Retinal pigment epithelial cell (primary cell): ENCODE data around the gene AGL.
"Not testable (repeated sequence)": the region's sequence is repeated elsewhere in the genome, so short reads cannot be mapped to it uniquely, and the experiment has no call there.

ENCODE experiments used
- DNase-seq: peaks from one replicate; pipeline ENCODE4 v3.0.0-alpha.2; 2010; ENCODE audit warnings: low read depth
- H3K4me3 ChIP-seq: 2 replicates; pipeline ENCODE4 v1.5.1; 2011; ENCODE audit warnings: mild to moderate bottlenecking, low read length, control low read depth, moderate library complexity
- TF ChIP-seq, protein P1 (sequence below): conservative IDR thresholded peaks from 2 replicates; pipeline ENCODE4 v1.5.1; 2011; ENCODE audit warnings: low read depth, low read length, control low read depth, inconsistent platforms

Gene AGL

DNA sequence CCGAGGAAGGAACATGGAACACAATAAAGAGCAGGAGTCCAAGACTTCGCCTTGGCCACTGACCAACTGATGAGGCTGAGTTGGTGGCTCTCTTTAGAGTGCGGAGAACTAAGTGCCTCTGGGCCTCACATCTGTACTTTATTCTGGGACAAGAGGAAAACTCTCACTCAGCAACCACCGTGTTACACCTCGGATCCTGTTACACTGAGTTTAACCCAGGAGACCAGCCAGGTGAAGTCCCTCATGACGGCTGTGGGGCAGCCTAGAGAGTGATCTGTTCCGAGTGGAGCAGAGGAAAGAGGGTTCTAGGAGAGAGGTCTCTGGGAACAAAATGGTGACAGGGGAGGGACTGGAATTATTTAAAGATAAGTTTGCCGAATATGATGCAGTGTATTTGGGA is 33.5 kb upstream of the AGL start:
- H3K4me3 ChIP-seq = no peak overlapping the region
- no peak for DNase-seq
- TF ChIP-seq, protein P1, sequence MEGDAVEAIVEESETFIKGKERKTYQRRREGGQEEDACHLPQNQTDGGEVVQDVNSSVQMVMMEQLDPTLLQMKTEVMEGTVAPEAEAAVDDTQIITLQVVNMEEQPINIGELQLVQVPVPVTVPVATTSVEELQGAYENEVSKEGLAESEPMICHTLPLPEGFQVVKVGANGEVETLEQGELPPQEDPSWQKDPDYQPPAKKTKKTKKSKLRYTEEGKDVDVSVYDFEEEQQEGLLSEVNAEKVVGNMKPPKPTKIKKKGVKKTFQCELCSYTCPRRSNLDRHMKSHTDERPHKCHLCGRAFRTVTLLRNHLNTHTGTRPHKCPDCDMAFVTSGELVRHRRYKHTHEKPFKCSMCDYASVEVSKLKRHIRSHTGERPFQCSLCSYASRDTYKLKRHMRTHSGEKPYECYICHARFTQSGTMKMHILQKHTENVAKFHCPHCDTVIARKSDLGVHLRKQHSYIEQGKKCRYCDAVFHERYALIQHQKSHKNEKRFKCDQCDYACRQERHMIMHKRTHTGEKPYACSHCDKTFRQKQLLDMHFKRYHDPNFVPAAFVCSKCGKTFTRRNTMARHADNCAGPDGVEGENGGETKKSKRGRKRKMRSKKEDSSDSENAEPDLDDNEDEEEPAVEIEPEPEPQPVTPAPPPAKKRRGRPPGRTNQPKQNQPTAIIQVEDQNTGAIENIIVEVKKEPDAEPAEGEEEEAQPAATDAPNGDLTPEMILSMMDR = no peak

GRCh38 chr1:99818063-99818699 is 32.0 kb upstream of the AGL start:
- TF ChIP-seq, protein P1 = no peak
- H3K4me3 ChIP-seq = no peak overlapping the region
- DNase-seq = no peak

- TF ChIP-seq, protein P1 = no peak
- no peak overlapping the region for H3K4me3 ChIP-seq
- DNase-seq = no peak
These were observed 29.6 kb upstream of the AGL start for GRCh38 chr1:99820546-99820945.

GRCh38 chr1:99825098-99825497 is 25.1 kb upstream of the AGL start:
- TF ChIP-seq, protein P1 = no peak

DNA sequence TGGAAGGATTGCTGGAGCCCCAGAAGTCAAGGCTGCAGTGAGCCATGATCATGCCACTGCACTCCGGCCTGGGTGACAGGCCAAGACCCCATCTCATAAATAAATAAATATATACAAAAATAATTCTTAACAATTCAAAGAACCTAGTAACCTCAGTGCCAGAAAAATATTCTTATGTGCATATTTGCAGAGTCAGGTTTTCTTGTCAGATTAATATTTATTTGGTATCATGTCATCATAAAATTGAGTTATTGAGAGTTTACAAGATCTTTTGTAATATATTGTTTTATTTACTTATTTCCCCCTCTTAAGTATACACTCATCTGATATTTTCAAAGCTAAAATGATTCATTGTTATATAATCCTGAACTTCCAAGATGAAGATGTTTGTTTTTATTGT is 24.5 kb upstream of the AGL start:
- DNase-seq = no peak
- TF ChIP-seq, protein P1 = no peak

More at GRCh38 chr1:99825098-99825497, 25.1 kb upstream of the AGL start:
- no peak for DNase-seq
- H3K4me3 ChIP-seq = no peak overlapping the region

GRCh38 chr1:99827970-99828369 is 22.2 kb upstream of the AGL start:
- no peak overlapping the region for H3K4me3 ChIP-seq
- no peak for DNase-seq
- TF ChIP-seq, protein P1 = no peak

More for the DNA sequence above, 24.5 kb upstream of the AGL start:
- H3K4me3 ChIP-seq = no peak overlapping the region

GRCh38 chr1:99829269-99829668 is 20.9 kb upstream of the AGL start:
- DNase-seq = no peak
- no peak overlapping the region for H3K4me3 ChIP-seq
- TF ChIP-seq, protein P1 = no peak

- not testable (repeated sequence) for H3K4me3 ChIP-seq, DNase-seq
These were observed 16.2 kb upstream of the AGL start for GRCh38 chr1:99833911-99834310.

DNA sequence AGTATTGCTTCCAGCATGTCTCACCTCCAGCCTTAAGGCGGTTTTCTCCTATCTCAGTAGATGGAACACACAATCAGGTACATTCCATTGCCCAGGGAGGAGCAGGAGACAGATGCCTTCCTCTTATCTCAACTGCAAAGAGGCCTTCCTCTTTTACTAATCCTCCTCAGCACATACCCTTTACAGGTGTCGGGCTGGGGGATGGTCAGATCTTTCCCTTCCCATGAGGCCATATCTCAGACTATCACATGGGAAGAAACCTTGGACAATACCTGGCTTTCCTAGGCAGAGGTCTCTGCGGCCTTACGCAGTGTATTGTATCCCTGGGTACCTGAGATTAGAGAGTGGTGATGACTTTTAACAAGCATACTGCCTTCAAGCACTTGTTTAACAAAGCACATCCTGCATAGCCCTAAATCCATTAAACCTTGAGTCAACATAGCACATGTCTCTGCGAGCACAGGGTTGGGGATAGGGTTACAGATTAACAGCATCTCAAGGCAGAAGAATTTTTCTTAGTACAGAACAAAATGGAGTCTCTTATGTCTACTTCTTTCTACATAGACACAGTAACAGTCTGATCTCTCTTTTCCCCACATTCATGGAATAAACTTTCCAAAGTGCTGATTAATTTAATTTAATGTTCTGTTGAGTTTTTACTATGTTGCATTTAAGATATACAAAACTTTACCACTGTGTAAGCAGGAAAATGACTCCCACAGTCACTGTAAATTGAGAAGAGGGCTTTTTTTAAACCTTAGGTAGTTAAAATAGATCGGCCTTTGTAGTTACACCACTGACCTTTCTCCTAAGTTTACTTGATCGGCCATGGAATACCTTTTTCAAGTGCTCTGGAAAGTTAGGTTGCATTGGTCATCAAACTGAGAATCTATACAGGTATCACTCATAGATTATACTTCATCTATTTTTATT is 13.7 kb upstream of the AGL start:
- DNase-seq, H3K4me3 ChIP-seq: not testable (repeated sequence)

DNA sequence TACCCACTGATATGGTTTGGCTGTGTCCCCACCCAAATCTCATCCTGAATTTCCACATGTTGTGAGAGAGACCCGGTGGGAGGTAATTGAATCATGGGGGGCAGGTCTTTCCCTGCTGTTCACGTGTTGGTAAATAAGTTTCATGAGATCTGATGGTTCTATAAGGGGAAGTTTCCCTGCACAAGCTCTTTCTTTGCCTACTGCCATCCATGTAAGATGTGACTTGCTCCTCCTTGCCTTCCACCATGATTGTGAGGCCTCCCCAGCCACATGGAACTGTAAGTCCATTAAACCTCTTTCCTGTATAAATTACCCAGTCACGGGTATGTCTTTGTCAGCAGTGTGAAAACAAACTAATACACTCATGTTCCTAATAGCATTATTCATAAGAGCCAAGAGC is 9.8 kb upstream of the AGL start:
- not testable (repeated sequence) for DNase-seq, H3K4me3 ChIP-seq
